ENCODE measurements around the gene MME.

DNA sequence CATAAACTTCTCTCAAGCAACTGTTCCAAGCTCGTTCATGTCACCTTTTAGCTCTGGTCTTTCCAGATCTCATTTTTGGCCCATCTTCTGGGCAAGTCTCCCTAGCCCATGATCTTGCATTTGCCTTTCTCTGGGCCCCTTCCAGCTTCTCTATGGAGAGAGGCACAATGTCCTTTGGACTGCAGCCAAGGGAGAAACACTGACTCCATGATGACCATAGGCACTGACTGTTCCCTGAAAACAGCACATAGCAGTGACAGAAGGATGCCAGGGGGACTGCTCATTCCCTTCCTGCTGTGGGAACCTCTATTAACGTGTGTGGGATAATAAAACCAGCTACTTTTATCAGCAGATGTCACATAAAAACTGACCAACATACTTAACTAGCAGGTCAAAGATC, 153.1 kb downstream of the MME start:
- TF ChIP-seq, protein P1, sequence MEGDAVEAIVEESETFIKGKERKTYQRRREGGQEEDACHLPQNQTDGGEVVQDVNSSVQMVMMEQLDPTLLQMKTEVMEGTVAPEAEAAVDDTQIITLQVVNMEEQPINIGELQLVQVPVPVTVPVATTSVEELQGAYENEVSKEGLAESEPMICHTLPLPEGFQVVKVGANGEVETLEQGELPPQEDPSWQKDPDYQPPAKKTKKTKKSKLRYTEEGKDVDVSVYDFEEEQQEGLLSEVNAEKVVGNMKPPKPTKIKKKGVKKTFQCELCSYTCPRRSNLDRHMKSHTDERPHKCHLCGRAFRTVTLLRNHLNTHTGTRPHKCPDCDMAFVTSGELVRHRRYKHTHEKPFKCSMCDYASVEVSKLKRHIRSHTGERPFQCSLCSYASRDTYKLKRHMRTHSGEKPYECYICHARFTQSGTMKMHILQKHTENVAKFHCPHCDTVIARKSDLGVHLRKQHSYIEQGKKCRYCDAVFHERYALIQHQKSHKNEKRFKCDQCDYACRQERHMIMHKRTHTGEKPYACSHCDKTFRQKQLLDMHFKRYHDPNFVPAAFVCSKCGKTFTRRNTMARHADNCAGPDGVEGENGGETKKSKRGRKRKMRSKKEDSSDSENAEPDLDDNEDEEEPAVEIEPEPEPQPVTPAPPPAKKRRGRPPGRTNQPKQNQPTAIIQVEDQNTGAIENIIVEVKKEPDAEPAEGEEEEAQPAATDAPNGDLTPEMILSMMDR (conservative IDR thresholded peaks at IDR 0.05), result no peak
- TF ChIP-seq ZFX (IDR thresholded peaks at IDR 0.05), result no peak

Measured in C4-2B (cell line).